HG03571 (cell line): ENCODE data around the gene TH.

Experiments used
- ATAC-seq: cut with Tn5 transposase; IDR thresholded peaks from one replicate; pipeline ENCODE4 v1.9.1; 2021; ENCODE audit not compliant: unreplicated experiment

Gene TH

GRCh38 chr11:2163428-2163978, 8.1 kb downstream of the TH start:
- no peak for ATAC-seq

GRCh38 chr11:2160736-2161259, 10.8 kb downstream of the TH start, which contains the start of gene INS:
TSS of gene INS (minus strand) at chr11:2161209. CDS start at chr11:2160971, 238 bp downstream.
- no peak for ATAC-seq

- ATAC-seq = no peak
Observed at GRCh38 chr11:2159536-2160413, 11.8 kb downstream of the TH start.

GRCh38 chr11:2158966-2159365, 12.6 kb downstream of the TH start:
- ATAC-seq = no peak

GRCh38 chr11:2158296-2158737, 13.3 kb downstream of the TH start:
- no peak for ATAC-seq

- ATAC-seq = no peak
Observed at GRCh38 chr11:2157294-2158040, 14.1 kb downstream of the TH start.

GRCh38 chr11:2156416-2157182, 15.0 kb downstream of the TH start:
- no peak for ATAC-seq

GRCh38 chr11:2155511-2155910, 16.1 kb downstream of the TH start:
- ATAC-seq = no peak

GRCh38 chr11:2154889-2155288, 16.7 kb downstream of the TH start:
- ATAC-seq = no peak

- ATAC-seq = no peak
Observed at GRCh38 chr11:2154195-2154585, 17.4 kb downstream of the TH start.

GRCh38 chr11:2153581-2154194, 17.9 kb downstream of the TH start:
- ATAC-seq = no peak

GRCh38 chr11:2151500-2152257, 19.9 kb downstream of the TH start:
- ATAC-seq = no peak

GRCh38 chr11:2149864-2150847, 21.5 kb downstream of the TH start:
- ATAC-seq = no peak

GRCh38 chr11:2149460-2149859, 22.2 kb downstream of the TH start:
- ATAC-seq = no peak

- no peak for ATAC-seq
Observed at GRCh38 chr11:2148595-2148994, 23.0 kb downstream of the TH start.

GRCh38 chr11:2147391-2147790, 24.2 kb downstream of the TH start:
- ATAC-seq = no peak

- no peak for ATAC-seq
Observed at GRCh38 chr11:2146051-2146450, 25.6 kb downstream of the TH start.

- ATAC-seq = no peak
Observed at GRCh38 chr11:2144544-2145248, 26.9 kb downstream of the TH start.
